Epithelial cell of umbilical artery (primary cell): ENCODE data around the gene STARD3. TPM values are rescaled to one million over a fixed set of nuclear protein-coding genes. Genes with fewer than 3 reads are reported as not detected.

Source experiments
- total RNA-seq: library from RNA; depleted of rRNA; stranded (reverse); fragments of >200 nt; gene quantifications from 2 replicates; pipeline ENCODE4 v1.2.3, GENCODE V29; 2014

Gene STARD3
- 16.7 and 19.8 TPM in 2 replicates for total RNA-seq

GRCh38 chr17:39636927-39637736 lies at the start of gene STARD3:
TSS of gene STARD3 (plus strand) at chr17:39637144. CDS start at chr17:39653532, 16,388 bp downstream.

GRCh38 chr17:39607851-39608130 lies 29.2 kb upstream of the STARD3 start, which contains the start of gene NEUROD2:
TSS of gene NEUROD2 (minus strand) at chr17:39607920. CDS start at chr17:39606599, 1,321 bp downstream.

GRCh38 chr17:39626171-39627046 lies 10.5 kb upstream of the STARD3 start, which contains the start of gene PPP1R1B:
TSS of gene PPP1R1B (plus strand) at chr17:39626952. CDS start at chr17:39627393, 441 bp downstream.

GRCh38 chr17:39664581-39665561 lies 27.9 kb downstream of the STARD3 start, which contains the start of gene TCAP:
TSS of gene TCAP (plus strand) at chr17:39665349. CDS start at chr17:39665360, 11 bp downstream.

GRCh38 chr17:39667945-39668924 lies 31.3 kb downstream of the STARD3 start, which contains the start of gene PNMT:
TSS of gene PNMT (plus strand) at chr17:39668453. CDS start at chr17:39668476, 23 bp downstream.

GRCh38 chr17:39687546-39688474 lies 50.9 kb downstream of the STARD3 start, which contains the start of gene PGAP3:
TSS of gene PGAP3 (minus strand) at chr17:39688057. CDS start at chr17:39688014, 43 bp downstream.

GRCh38 chr17:39699818-39700147 lies 62.8 kb downstream of the STARD3 start, which contains the start of gene ERBB2:
TSS of gene ERBB2 (plus strand) at chr17:39700064. CDS start at chr17:39700239, 175 bp downstream.

Other genes with a start within 250 kb of the STARD3 start
- 7.8 and 12.8 TPM in 2 replicates for gene FBXL20, start 235.5 kb upstream of the STARD3 start, total RNA-seq
- gene MED1, start 185.9 kb upstream of the STARD3 start, total RNA-seq: 16.6 and 18.8 TPM in 2 replicates
- gene CDK12, start 175.7 kb upstream of the STARD3 start, total RNA-seq: 16.2 and 21.1 TPM in 2 replicates
- not detected in 2 replicates for gene NEUROD2, start 29.2 kb upstream of the STARD3 start, total RNA-seq
- gene PPP1R1B, start 10.2 kb upstream of the STARD3 start, total RNA-seq: not detected in 2 replicates
- under 0.01 and 0.15 TPM in 2 replicates for gene TCAP, start 28.2 kb downstream of the STARD3 start, total RNA-seq
- not detected in 2 replicates for gene PNMT, start 31.3 kb downstream of the STARD3 start, total RNA-seq
- 1.9 and 5.6 TPM in 2 replicates for gene PGAP3, start 50.9 kb downstream of the STARD3 start, total RNA-seq
- 15.3 TPM in 2 replicates for gene ERBB2, start 62.9 kb downstream of the STARD3 start, total RNA-seq
- gene MIEN1, start 93.4 kb downstream of the STARD3 start, total RNA-seq: 15.9 and 25.4 TPM in 2 replicates
- not detected in 2 replicates for gene GRB7, start 100.8 kb downstream of the STARD3 start, total RNA-seq
- gene IKZF3, start 227.2 kb downstream of the STARD3 start, total RNA-seq: under 0.01 TPM in 1 of 2 replicates, not detected in the other
- gene ZPBP2, start 231.1 kb downstream of the STARD3 start, total RNA-seq: not detected in 2 replicates